Measurements from ENCODE around the gene OOSP3. TPM values are rescaled to one million over a fixed set of nuclear protein-coding genes. Genes with fewer than 3 reads are reported as not detected.

The OOSP3 gene, protein sequence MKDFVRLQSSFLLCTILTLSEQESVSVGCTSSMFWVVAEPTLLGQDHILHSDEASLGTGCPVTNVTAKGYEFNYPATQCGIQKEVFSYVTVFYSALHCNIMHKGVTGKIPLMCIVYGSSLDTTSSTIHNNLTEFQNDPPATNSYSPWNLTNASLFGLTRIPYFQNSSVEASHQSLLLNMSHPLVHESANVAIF
- not detected for total RNA-seq
- polyA plus RNA-seq: not detected
- long read RNA-seq, donor 1: 0 reads
- long read RNA-seq, donor 2: 0 reads
- long read RNA-seq, donor 3: 0 reads
- long read RNA-seq, donor 4: 0 reads
- long read RNA-seq, donor 5: 0 reads
- long read RNA-seq, donor 6: 0 reads
- long read RNA-seq, donor 7: 0 reads
- long read RNA-seq, donor 8: 0 reads
- long read RNA-seq, donor 9: 0 reads
- long read RNA-seq, donor 10: 0 reads

DNA sequence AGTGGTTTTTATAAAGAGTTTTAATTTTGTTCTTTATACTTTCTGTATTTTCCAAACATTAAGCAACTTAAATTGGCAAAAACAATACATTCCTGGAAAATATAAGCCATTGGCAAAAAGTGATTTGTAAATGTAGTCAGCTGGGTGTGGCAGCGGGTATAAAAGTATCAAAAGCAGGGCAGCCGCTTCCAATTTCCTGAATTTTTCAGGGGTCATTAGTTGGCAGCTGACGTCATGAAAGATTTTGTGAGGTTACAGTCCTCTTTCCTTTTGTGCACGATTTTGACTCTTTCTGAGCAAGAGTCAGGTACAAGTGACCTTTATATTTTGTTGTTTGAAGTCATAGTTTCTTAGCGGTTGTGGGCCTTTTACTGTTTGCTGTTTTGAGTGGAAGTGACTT, at the start of gene OOSP3:
OOSP3 (plus strand) TSS at position 208 of the 400 bp plus-strand sequence; CDS start at position 235, 27 bp downstream.
- intact Hi-C loops (cut with DNase I): no loop called here
- TF ChIP-seq, protein P1, sequence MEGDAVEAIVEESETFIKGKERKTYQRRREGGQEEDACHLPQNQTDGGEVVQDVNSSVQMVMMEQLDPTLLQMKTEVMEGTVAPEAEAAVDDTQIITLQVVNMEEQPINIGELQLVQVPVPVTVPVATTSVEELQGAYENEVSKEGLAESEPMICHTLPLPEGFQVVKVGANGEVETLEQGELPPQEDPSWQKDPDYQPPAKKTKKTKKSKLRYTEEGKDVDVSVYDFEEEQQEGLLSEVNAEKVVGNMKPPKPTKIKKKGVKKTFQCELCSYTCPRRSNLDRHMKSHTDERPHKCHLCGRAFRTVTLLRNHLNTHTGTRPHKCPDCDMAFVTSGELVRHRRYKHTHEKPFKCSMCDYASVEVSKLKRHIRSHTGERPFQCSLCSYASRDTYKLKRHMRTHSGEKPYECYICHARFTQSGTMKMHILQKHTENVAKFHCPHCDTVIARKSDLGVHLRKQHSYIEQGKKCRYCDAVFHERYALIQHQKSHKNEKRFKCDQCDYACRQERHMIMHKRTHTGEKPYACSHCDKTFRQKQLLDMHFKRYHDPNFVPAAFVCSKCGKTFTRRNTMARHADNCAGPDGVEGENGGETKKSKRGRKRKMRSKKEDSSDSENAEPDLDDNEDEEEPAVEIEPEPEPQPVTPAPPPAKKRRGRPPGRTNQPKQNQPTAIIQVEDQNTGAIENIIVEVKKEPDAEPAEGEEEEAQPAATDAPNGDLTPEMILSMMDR (IDR thresholded peaks at IDR 0.05): no peak
- no peak within 1 kb of the TSS for H3K4me3 ChIP-seq

DNA sequence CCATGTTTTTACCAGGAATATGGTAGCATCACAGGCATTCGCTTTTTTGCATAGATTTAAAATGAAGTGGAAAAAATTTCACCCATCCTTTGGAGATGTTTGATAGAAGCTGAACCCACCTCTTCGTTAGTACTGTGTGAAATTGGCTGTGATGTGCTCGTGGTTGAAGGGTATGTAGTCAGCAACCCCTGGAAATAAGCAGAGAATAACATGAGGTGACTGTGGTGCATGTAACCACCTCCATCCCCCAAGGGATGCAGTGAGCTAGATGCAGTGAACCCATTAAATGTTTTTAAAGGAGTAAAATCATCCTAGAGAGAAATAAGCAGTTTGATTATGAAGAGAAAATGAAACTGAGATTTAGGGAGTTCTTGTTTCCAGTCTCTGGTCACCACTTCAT, 49.2 kb upstream of the OOSP3 start:
- 70 to 86% (median 78%) methylated on average over 3 of the region's 3 CpGs for WGBS, 4 donors
- DNase-seq: no peak
- no peaks in the 10 kb centered on the region for H3K36me3 ChIP-seq (replicated peaks in 1 of 2)
- no peaks in the 10 kb centered on the region for H3K9me3 ChIP-seq (replicated peaks in 1 of 3)
- no peak overlapping the region for H3K4me3 ChIP-seq
- H3K4me1 ChIP-seq (replicated peaks in 1 of 2): no peaks in the 10 kb centered on the region
- H3K27ac ChIP-seq: no peak overlapping the region
- intact Hi-C loops (cut with DNase I): loop anchor here in 1 of 2 donors (10.0 kb wide), 1 partner anchor 305 kb away; no protein-coding TSS in a partner anchor
- no peaks in the 10 kb centered on the region for H3K27me3 ChIP-seq
- no peak for TF ChIP-seq POLR2A (IDR thresholded peaks at IDR 0.05)
- TF ChIP-seq, protein P1 (IDR thresholded peaks at IDR 0.05): no peak

More for the DNA sequence above, at the start of gene OOSP3:
- no peaks in the 10 kb centered on the region for H3K4me1 ChIP-seq (replicated peaks in 1 of 2)
- no peak for DNase-seq
- no peaks in the 10 kb centered on the region for H3K36me3 ChIP-seq (replicated peaks in 1 of 2)
- no peak within 1 kb of the TSS for H3K27ac ChIP-seq
- no peaks in the 10 kb centered on the region for H3K27me3 ChIP-seq
- no peaks in the 10 kb centered on the region for H3K9me3 ChIP-seq (replicated peaks in 1 of 3)
- 71 to 79% (median 75%) methylated on average over 5 of the region's 5 CpGs for WGBS, 4 donors

DNA sequence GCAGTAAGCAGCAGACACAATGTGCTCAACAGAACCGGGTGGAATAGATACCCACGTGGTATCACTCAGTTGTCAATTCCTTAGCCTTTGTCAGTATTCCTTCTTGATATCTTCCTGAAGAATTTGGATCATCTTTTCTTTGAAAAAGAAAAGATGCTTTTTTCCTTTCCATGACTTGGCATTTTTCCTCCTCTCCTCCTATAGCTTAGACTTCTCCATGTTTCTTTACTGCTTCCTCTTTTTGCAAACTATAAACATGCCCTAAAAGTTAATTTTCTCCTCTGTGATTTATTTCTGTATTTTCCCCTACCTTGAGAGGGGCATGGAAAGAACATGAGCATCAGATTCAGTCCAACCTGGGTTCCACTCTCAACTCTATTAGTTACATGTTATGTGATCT, 45.0 kb upstream of the OOSP3 start:
- TF ChIP-seq, protein P1 (IDR thresholded peaks at IDR 0.05): no peak
- TF ChIP-seq POLR2A (IDR thresholded peaks at IDR 0.05): no peak
- H3K4me3 ChIP-seq: no peak overlapping the region
- no peaks in the 10 kb centered on the region for H3K9me3 ChIP-seq (replicated peaks in 1 of 3)
- no peaks in the 10 kb centered on the region for H3K27me3 ChIP-seq
- H3K4me1 ChIP-seq (replicated peaks in 1 of 2): no peaks in the 10 kb centered on the region
- no peak for DNase-seq
- WGBS, 4 donors: 76 to 80% (median 78%) methylated on average over 2 of the region's 2 CpGs
- H3K27ac ChIP-seq: no peak overlapping the region
- intact Hi-C loops (cut with DNase I): no loop called here
- H3K36me3 ChIP-seq (replicated peaks in 1 of 2): no peaks in the 10 kb centered on the region

DNA sequence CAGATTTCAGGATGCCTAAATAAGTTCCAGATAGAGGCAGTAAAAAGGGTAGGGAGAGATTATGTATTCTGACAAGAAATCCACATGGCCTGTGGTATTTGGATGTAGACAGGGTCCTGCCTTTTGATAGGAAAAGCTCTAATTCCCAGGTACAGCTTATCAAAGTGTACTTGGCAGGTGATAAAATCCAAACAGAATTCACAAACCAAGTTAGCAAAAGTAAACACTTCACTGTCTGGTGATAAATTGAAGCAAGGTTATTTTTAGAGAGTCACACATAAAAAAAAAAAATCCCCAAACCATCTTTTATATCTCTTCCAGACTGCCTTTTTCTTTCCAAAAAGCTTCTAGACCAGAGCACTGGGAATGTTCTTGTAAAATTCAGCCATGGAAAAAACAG, 39.0 kb upstream of the OOSP3 start:
- no peak for DNase-seq
- TF ChIP-seq, protein P1 (IDR thresholded peaks at IDR 0.05): no peak
- no peak for TF ChIP-seq POLR2A (IDR thresholded peaks at IDR 0.05)
- Histone ChIP-seq H3K4me1 (replicated peaks in 1 of 2) (no peaks in the 10 kb centered on the region), H3K36me3 (replicated peaks in 1 of 2) (no peaks in the 10 kb centered on the region), H3K4me3 (no peak overlapping the region), H3K27me3 (no peaks in the 10 kb centered on the region), H3K27ac (no peak overlapping the region), H3K9me3 (replicated peaks in 1 of 3) (no peaks in the 10 kb centered on the region)
- intact Hi-C loops (cut with DNase I): no loop called here
